ELF-1 (cell line): ENCODE measurements around the gene NUDT2.

Source experiments
- DNase-seq: peaks from one replicate; pipeline ENCODE4 v3.0.0-alpha.2; 2016; ENCODE audit warnings: low read depth, low spot score

The NUDT2 gene

DNA sequence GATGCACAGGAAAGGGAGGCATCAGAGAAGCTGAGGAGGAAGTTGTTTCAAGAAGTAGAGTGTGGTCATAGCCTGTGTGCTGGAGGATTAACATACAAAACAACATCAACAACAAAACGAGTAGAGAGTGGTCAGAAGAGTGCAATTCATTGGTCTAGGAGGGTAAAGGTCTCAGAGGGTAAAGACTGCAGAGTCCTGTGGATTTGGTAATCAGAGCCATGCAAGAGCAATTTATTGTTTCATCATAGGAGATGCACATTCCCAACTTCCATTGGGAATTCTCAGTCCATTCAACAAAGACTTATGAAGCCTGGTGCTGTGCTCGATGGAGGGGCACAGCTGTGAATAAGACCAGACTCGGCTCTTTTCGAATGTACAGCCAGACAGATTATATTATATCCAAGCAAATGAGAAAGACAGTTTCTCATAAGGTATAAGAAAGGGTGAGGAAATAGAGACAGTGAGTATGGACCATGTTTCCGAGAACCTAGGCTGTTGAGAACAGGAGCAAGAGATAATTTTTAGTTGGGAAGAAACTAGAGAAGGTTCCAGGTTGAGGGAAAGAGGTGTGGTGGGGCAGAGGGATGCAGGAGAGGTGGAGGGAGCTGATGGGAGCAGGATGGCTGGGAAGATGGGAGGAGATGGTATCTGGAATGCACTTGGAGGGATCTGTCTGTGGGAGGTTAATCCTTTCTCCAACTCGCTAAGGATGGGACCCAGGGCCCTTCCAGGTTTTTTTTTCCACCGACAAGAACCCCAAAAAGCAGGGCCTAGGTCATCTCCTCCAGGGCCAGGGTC, 55.2 kb downstream of the NUDT2 start:
- no peak for DNase-seq

DNA sequence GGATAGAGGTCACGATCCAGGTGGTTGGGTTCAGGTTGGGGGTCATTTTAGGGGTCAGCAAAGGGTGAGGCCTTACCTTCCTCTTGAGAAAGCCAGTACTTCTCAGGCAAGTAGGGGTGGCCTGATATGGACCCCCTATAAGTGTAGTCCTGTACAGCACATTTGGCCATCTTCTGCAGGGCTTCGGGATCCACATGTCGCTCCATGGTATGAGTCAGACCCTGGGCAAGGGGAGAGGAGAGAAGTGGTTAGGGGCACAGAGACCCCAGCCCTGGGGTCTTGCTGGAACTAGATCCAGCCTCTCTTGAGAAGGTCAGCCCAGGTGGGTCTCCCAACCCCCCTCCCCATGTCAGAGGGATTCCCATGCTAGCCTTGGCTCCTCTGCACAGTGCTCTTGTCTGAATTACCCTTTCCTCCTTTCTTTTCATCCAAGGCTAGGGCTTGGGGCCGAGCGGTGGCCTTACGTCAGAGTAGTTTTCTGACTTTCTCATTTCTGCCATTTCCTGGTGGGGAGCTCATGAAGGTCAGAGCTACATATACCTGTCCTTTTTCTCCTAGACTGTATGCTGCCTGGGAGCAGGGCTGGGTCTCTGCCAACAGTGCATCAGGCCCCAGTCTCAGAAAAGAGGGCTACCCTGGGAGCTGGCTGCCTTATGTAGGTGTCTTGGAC, 56.3 kb downstream of the NUDT2 start:
- no peak for DNase-seq

- DNase-seq: no peak
Measured at GRCh38 chr9:34386656-34387055, 57.3 kb downstream of the NUDT2 start.

DNA sequence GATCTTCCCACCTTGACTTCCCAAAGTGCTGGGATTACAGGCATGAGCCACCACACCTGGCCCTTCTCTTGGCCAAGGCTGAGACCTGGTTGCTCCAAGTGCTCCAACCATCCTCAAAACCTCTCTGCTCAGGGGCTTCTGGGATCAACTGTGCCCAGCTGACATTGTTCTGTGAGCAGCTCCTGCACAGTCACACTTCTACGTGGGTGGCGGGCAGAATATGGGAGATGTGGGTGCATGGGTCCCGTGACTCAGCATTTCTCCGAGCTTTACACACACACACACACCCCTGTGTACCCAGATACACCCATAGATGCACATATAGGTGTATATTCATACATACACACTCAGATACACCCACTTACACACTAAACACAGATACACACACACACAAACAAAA, 57.9 kb downstream of the NUDT2 start:
- no peak for DNase-seq

GRCh38 chr9:34392511-34392910, 63.1 kb downstream of the NUDT2 start:
- no peak for DNase-seq
